ENCODE data around the gene CKAP5.

The CKAP5 gene

GRCh38 chr11:46858920-46859546 is 13.0 kb upstream of the CKAP5 start:
- Histone ChIP-seq H3K27ac (ENCODE audit: low read depth, low read length) (no peak overlapping the region), H3K4me2 (ENCODE audit: low read length) (no peak overlapping the region), H3K9me3 (ENCODE audit: control insufficient read depth, insufficient read depth, low read length) (no peaks in the 10 kb centered on the region), H3K79me2 (ENCODE audit: control insufficient read depth, low read length) (no peaks in the 10 kb centered on the region), H3K27me3 (ENCODE audit: control insufficient read depth, low read length) (no peaks in the 10 kb centered on the region), H3K4me1 (ENCODE audit: control insufficient read depth, low read length) (peaks cover 7% of the 10 kb centered on the region), H3K36me3 (ENCODE audit: control insufficient read depth, low read length) (peaks cover 16% of the 10 kb centered on the region), H3K4me3 (ENCODE audit: low read length) (no peak overlapping the region), H4K20me1 (ENCODE audit: control insufficient read depth, insufficient read depth, low read depth, low read length) (no peaks in the 10 kb centered on the region), H3F3A (ENCODE audit: control insufficient read depth, insufficient read depth) (no peaks in the 10 kb centered on the region), H3K9me2 (replicated peaks; ENCODE audit: control insufficient read depth, low read length) (no peaks in the 10 kb centered on the region)
- TF ChIP-seq EZH2phosphoT487 (IDR thresholded peaks at IDR 0.05; ENCODE audit: borderline replicate concordance, low read length) (no peak), CTCF (IDR thresholded peaks at IDR 0.05; ENCODE audit: low read depth, low read length, poor library complexity, severe bottlenecking) (no peak)

- H4K20me1 ChIP-seq (ENCODE audit: control insufficient read depth, insufficient read depth, low read depth, low read length): no peaks in the 10 kb centered on the region
- no peak overlapping the region for H3K27ac ChIP-seq (ENCODE audit: low read depth, low read length)
- H3K9me3 ChIP-seq (ENCODE audit: control insufficient read depth, insufficient read depth, low read length): no peaks in the 10 kb centered on the region
- H3K4me1 ChIP-seq (ENCODE audit: control insufficient read depth, low read length): peaks cover 7% of the 10 kb centered on the region
- no peaks in the 10 kb centered on the region for H3K27me3 ChIP-seq (ENCODE audit: control insufficient read depth, low read length)
- H3K4me3 ChIP-seq (ENCODE audit: low read length): no peak overlapping the region
- H3F3A ChIP-seq (ENCODE audit: control insufficient read depth, insufficient read depth): no peaks in the 10 kb centered on the region
- H3K9me2 ChIP-seq (replicated peaks; ENCODE audit: control insufficient read depth, low read length): no peaks in the 10 kb centered on the region
- peaks cover 8% of the 10 kb centered on the region for H3K36me3 ChIP-seq (ENCODE audit: control insufficient read depth, low read length)
- H3K79me2 ChIP-seq (ENCODE audit: control insufficient read depth, low read length): no peaks in the 10 kb centered on the region
- no peak overlapping the region for H3K4me2 ChIP-seq (ENCODE audit: low read length)
- TF ChIP-seq CTCF (IDR thresholded peaks at IDR 0.05; ENCODE audit: low read depth, low read length, poor library complexity, severe bottlenecking): no peak
- no peak for TF ChIP-seq EZH2phosphoT487 (IDR thresholded peaks at IDR 0.05; ENCODE audit: borderline replicate concordance, low read length)
These were observed 11.6 kb upstream of the CKAP5 start for GRCh38 chr11:46857666-46858065.

GRCh38 chr11:46856605-46857343 is 10.7 kb upstream of the CKAP5 start:
- no peak for TF ChIP-seq EZH2phosphoT487 (IDR thresholded peaks at IDR 0.05; ENCODE audit: borderline replicate concordance, low read length)
- no peak for TF ChIP-seq CTCF (IDR thresholded peaks at IDR 0.05; ENCODE audit: low read depth, low read length, poor library complexity, severe bottlenecking)
- H3K9me2 ChIP-seq (replicated peaks; ENCODE audit: control insufficient read depth, low read length): no peaks in the 10 kb centered on the region
- H3F3A ChIP-seq (ENCODE audit: control insufficient read depth, insufficient read depth): no peaks in the 10 kb centered on the region
- no peak overlapping the region for H3K27ac ChIP-seq (ENCODE audit: low read depth, low read length)
- no peak overlapping the region for H3K4me2 ChIP-seq (ENCODE audit: low read length)
- no peaks in the 10 kb centered on the region for H3K79me2 ChIP-seq (ENCODE audit: control insufficient read depth, low read length)
- H4K20me1 ChIP-seq (ENCODE audit: control insufficient read depth, insufficient read depth, low read depth, low read length): no peaks in the 10 kb centered on the region
- H3K36me3 ChIP-seq (ENCODE audit: control insufficient read depth, low read length): peaks cover 5% of the 10 kb centered on the region; the same call in 1 of the 2 replicates
- H3K4me1 ChIP-seq (ENCODE audit: control insufficient read depth, low read length): peaks cover 3% of the 10 kb centered on the region; the same call in 1 of the 2 replicates
- no peaks in the 10 kb centered on the region for H3K27me3 ChIP-seq (ENCODE audit: control insufficient read depth, low read length)
- no peak overlapping the region for H3K4me3 ChIP-seq (ENCODE audit: low read length)
- no peaks in the 10 kb centered on the region for H3K9me3 ChIP-seq (ENCODE audit: control insufficient read depth, insufficient read depth, low read length)

All from DOHH2 (cell line).